Tibial nerve (tissue), 3 donors: Measurements from ENCODE around the gene YTHDF1.

Experiments
- POLR2A ChIP-seq, 2 donors: fragments of 450-650 bp; IDR thresholded peaks; one replicate each; pipeline ENCODE4 v1.6.1; 2017; ENCODE audit warnings: antibody characterized with exemption in 2 of 2, mild to moderate bottlenecking in 2 of 2, moderate library complexity in 2 of 2
- TF ChIP-seq, protein P1 (sequence below), 5 experiments: fragments of 200-600 bp in 3 of 5; fragments of 450-650 bp in 2 of 5; sonication (generic) in 3 of 5; IDR thresholded peaks; one replicate each; pipeline ENCODE4 v1.5.1; 2016 to 2019; ENCODE audit warnings: antibody characterized with exemption in 5 of 5, mild to moderate bottlenecking in 3 of 5, moderate library complexity in 2 of 5

DNA sequence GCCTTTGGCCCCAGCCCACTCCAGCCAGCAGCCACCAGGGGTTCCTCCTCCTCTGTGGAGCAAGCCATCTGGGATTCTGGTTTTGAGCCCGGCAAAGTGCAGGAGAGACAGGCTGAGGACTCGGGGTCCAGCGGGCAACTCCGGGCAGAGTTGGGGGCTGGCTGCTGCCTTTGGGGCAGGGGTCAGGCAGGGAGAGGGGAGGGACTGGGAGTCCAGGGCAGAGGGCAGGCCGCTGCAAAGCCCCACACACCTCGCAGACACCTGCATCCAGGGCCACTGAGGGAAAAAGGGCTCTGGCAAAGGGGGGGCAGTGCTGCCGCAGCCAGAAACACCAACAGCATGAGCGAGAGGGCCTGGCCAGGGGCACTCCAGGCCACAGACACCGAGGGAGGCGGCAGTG is 28.5 kb upstream of the YTHDF1 start:
- TF ChIP-seq POLR2A (IDR thresholded peaks at IDR 0.05): no peak
- TF ChIP-seq, protein P1, sequence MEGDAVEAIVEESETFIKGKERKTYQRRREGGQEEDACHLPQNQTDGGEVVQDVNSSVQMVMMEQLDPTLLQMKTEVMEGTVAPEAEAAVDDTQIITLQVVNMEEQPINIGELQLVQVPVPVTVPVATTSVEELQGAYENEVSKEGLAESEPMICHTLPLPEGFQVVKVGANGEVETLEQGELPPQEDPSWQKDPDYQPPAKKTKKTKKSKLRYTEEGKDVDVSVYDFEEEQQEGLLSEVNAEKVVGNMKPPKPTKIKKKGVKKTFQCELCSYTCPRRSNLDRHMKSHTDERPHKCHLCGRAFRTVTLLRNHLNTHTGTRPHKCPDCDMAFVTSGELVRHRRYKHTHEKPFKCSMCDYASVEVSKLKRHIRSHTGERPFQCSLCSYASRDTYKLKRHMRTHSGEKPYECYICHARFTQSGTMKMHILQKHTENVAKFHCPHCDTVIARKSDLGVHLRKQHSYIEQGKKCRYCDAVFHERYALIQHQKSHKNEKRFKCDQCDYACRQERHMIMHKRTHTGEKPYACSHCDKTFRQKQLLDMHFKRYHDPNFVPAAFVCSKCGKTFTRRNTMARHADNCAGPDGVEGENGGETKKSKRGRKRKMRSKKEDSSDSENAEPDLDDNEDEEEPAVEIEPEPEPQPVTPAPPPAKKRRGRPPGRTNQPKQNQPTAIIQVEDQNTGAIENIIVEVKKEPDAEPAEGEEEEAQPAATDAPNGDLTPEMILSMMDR (IDR thresholded peaks at IDR 0.05): no peak
